SJSA1 (cell line): ENCODE data around the gene MDM1. TPM values are rescaled to one million over a fixed set of nuclear protein-coding genes. Genes with fewer than 3 reads are reported as not detected.

ENCODE experiments used
- DNase-seq, 2 experiments: peaks; one replicate each; pipeline ENCODE4 v3.0.0-alpha.2; 2015 to 2020; ENCODE audit warnings: low spot score in 2 of 2, low read depth in 1 of 2
- H3K27ac ChIP-seq: fragments of 250-450 bp; sonication (Bioruptor Pico); 2 replicates; pipeline ENCODE4 v1.5.1; 2020; ENCODE audit warnings: mild to moderate bottlenecking, moderate library complexity
- H3K27me3 ChIP-seq: fragments of 250-450 bp; sonication (Bioruptor Pico); replicated peaks from 2 replicates; pipeline ENCODE4 v1.5.1; 2020; ENCODE audit warnings: mild to moderate bottlenecking, moderate library complexity
- H3K36me3 ChIP-seq: fragments of 250-450 bp; sonication (Bioruptor Pico); 2 replicates; pipeline ENCODE4 v1.5.1; 2020; ENCODE audit warnings: mild to moderate bottlenecking
- H3K4me1 ChIP-seq: fragments of 250-450 bp; sonication (Bioruptor Pico); replicated peaks from 2 replicates; pipeline ENCODE4 v1.6.1; 2021; ENCODE audit warnings: mild to moderate bottlenecking
- H3K4me3 ChIP-seq: fragments of 250-450 bp; sonication (Bioruptor Pico); 2 replicates; pipeline ENCODE4 v1.5.1; 2020; ENCODE audit warnings: mild to moderate bottlenecking
- H3K9me3 ChIP-seq: fragments of 250-450 bp; sonication (Bioruptor Pico); replicated peaks from 2 replicates; pipeline ENCODE4 v1.5.1; 2020; ENCODE audit warnings: mild to moderate bottlenecking
- total RNA-seq: library from RNA; depleted of rRNA; stranded (reverse); fragments of >200 nt; shearing (Covaris generic); gene quantifications from 2 replicates; pipeline ENCODE4 v1.2.3, GENCODE V29; 2014

The MDM1 gene
- total RNA-seq, 1 experiment from 2014 or later: 17.1 TPM

GRCh38 chr12:68264857-68265256, 67.3 kb downstream of the MDM1 start:
- no peak overlapping the region for H3K4me3 ChIP-seq
- DNase-seq: no peak
- H3K36me3 ChIP-seq: no peaks in the 10 kb centered on the region
- H3K27ac ChIP-seq: no peak overlapping the region
- H3K27me3 ChIP-seq: no peaks in the 10 kb centered on the region
- H3K4me1 ChIP-seq: no peaks in the 10 kb centered on the region
- no peaks in the 10 kb centered on the region for H3K9me3 ChIP-seq

GRCh38 chr12:68264158-68264855, 67.9 kb downstream of the MDM1 start:
- no peaks in the 10 kb centered on the region for H3K9me3 ChIP-seq
- H3K36me3 ChIP-seq: no peaks in the 10 kb centered on the region
- H3K27me3 ChIP-seq: no peaks in the 10 kb centered on the region
- H3K4me3 ChIP-seq: no peak overlapping the region
- no peak for DNase-seq
- no peaks in the 10 kb centered on the region for H3K4me1 ChIP-seq
- no peak overlapping the region for H3K27ac ChIP-seq

- H3K4me1 ChIP-seq: no peaks in the 10 kb centered on the region
- H3K9me3 ChIP-seq: no peaks in the 10 kb centered on the region
- no peaks in the 10 kb centered on the region for H3K27me3 ChIP-seq
- H3K36me3 ChIP-seq: no peaks in the 10 kb centered on the region
- H3K4me3 ChIP-seq: no peak overlapping the region
- no peak overlapping the region for H3K27ac ChIP-seq
- DNase-seq: no peak
Measured at GRCh38 chr12:68263366-68263765, 68.8 kb downstream of the MDM1 start.

- H3K4me1 ChIP-seq: no peaks in the 10 kb centered on the region
- no peaks in the 10 kb centered on the region for H3K9me3 ChIP-seq
Measured at GRCh38 chr12:68261896-68262295, 70.3 kb downstream of the MDM1 start.

GRCh38 chr12:68260153-68260552, 72.0 kb downstream of the MDM1 start:
- no peak for DNase-seq
- H3K9me3 ChIP-seq: no peaks in the 10 kb centered on the region
- no peak overlapping the region for H3K27ac ChIP-seq
- H3K4me3 ChIP-seq: no peak overlapping the region
- no peaks in the 10 kb centered on the region for H3K4me1 ChIP-seq
- no peaks in the 10 kb centered on the region for H3K27me3 ChIP-seq
- H3K36me3 ChIP-seq: no peaks in the 10 kb centered on the region

More at GRCh38 chr12:68261896-68262295, 70.3 kb downstream of the MDM1 start:
- H3K27ac ChIP-seq: no peak overlapping the region
- H3K27me3 ChIP-seq: no peaks in the 10 kb centered on the region
- no peaks in the 10 kb centered on the region for H3K36me3 ChIP-seq
- DNase-seq: no peak
- H3K4me3 ChIP-seq: no peak overlapping the region

GRCh38 chr12:68259318-68259940, 72.7 kb downstream of the MDM1 start:
- no peak overlapping the region for H3K4me3 ChIP-seq
- DNase-seq: no peak
- no peak overlapping the region for H3K27ac ChIP-seq
- no peaks in the 10 kb centered on the region for H3K9me3 ChIP-seq
- H3K4me1 ChIP-seq: no peaks in the 10 kb centered on the region
- H3K36me3 ChIP-seq: no peaks in the 10 kb centered on the region
- H3K27me3 ChIP-seq: no peaks in the 10 kb centered on the region

GRCh38 chr12:68253504-68253903, 78.7 kb downstream of the MDM1 start, which contains the start of gene IL22:
TSS of gene IL22 (minus strand) at chr12:68253604. CDS start at chr12:68253448, 156 bp downstream.
- no peak for DNase-seq
- Histone ChIP-seq H3K4me1 (no peaks in the 10 kb centered on the region), H3K4me3 (no peak within 1 kb of the TSS), H3K36me3 (no peaks in the 10 kb centered on the region), H3K27me3 (no peaks in the 10 kb centered on the region), H3K27ac (no peak within 1 kb of the TSS), H3K9me3 (no peaks in the 10 kb centered on the region)

GRCh38 chr12:68252077-68252476, 80.1 kb downstream of the MDM1 start:
- no peaks in the 10 kb centered on the region for H3K36me3 ChIP-seq
- H3K4me3 ChIP-seq: no peak overlapping the region
- H3K27ac ChIP-seq: no peak overlapping the region
- DNase-seq: no peak
- H3K4me1 ChIP-seq: no peaks in the 10 kb centered on the region
- no peaks in the 10 kb centered on the region for H3K9me3 ChIP-seq
- no peaks in the 10 kb centered on the region for H3K27me3 ChIP-seq

GRCh38 chr12:68250454-68250853, 81.7 kb downstream of the MDM1 start:
- no peaks in the 10 kb centered on the region for H3K27me3 ChIP-seq
- H3K4me3 ChIP-seq: no peak overlapping the region
- H3K4me1 ChIP-seq: no peaks in the 10 kb centered on the region
- DNase-seq: no peak
- no peaks in the 10 kb centered on the region for H3K36me3 ChIP-seq
- H3K27ac ChIP-seq: no peak overlapping the region
- no peaks in the 10 kb centered on the region for H3K9me3 ChIP-seq

GRCh38 chr12:68247785-68248184, 84.4 kb downstream of the MDM1 start:
- no peak overlapping the region for H3K4me3 ChIP-seq
- no peaks in the 10 kb centered on the region for H3K36me3 ChIP-seq
- H3K27me3 ChIP-seq: no peaks in the 10 kb centered on the region
- H3K27ac ChIP-seq: no peak overlapping the region
- DNase-seq: no peak
- no peaks in the 10 kb centered on the region for H3K9me3 ChIP-seq
- no peaks in the 10 kb centered on the region for H3K4me1 ChIP-seq

- no peaks in the 10 kb centered on the region for H3K4me1 ChIP-seq
- H3K36me3 ChIP-seq: no peaks in the 10 kb centered on the region
- H3K9me3 ChIP-seq: no peaks in the 10 kb centered on the region
- no peak for DNase-seq
- no peaks in the 10 kb centered on the region for H3K27me3 ChIP-seq
- no peak overlapping the region for H3K4me3 ChIP-seq
- H3K27ac ChIP-seq: no peak overlapping the region
Measured at GRCh38 chr12:68246350-68246749, 85.8 kb downstream of the MDM1 start.

GRCh38 chr12:68245180-68246021, 86.8 kb downstream of the MDM1 start:
- H3K36me3 ChIP-seq: no peaks in the 10 kb centered on the region
- no peaks in the 10 kb centered on the region for H3K9me3 ChIP-seq
- H3K4me3 ChIP-seq: no peak overlapping the region
- H3K4me1 ChIP-seq: no peaks in the 10 kb centered on the region
- no peak overlapping the region for H3K27ac ChIP-seq
- no peaks in the 10 kb centered on the region for H3K27me3 ChIP-seq
- no peak for DNase-seq
